K562 treated with DMSO at 1 percent for 24 hours (cell line): ENCODE measurements around the gene ABCA7. TPM values are rescaled to one million over a fixed set of nuclear protein-coding genes. Genes with fewer than 3 reads are reported as not detected.

Source experiments
- total RNA-seq: library from RNA; unstranded; fragments of 300-600 nt; gene quantifications from 2 replicates; pipeline ENCODE4 v1.2.3, GENCODE V29; 2022; ENCODE audit warnings: low read depth; ENCODE audit not compliant: insufficient read depth

The ABCA7 gene
- total RNA-seq = 68.1 and 68.5 TPM in 2 replicates

GRCh38 chr19:1039646-1040475 lies at the start of gene ABCA7:
TSS of gene ABCA7 (plus strand) at chr19:1040107. CDS start at chr19:1041362, 1,255 bp downstream.

GRCh38 chr19:1000095-1000494 lies 39.8 kb upstream of the ABCA7 start, which contains the start of gene GRIN3B:
TSS of gene GRIN3B (plus strand) at chr19:1000419. CDS start at chr19:1000438, 19 bp downstream.

GRCh38 chr19:1020868-1021425 lies 19.0 kb upstream of the ABCA7 start, which contains the start of gene TMEM259:
TSS of gene TMEM259 (minus strand) at chr19:1021123. CDS start at chr19:1020996, 127 bp downstream.

GRCh38 chr19:1025960-1026782 lies 13.7 kb upstream of the ABCA7 start, which contains the start of gene CNN2:
TSS of gene CNN2 (plus strand) at chr19:1026608. CDS start at chr19:1026662, 54 bp downstream.

GRCh38 chr19:1066748-1067340 lies 26.9 kb downstream of the ABCA7 start, which contains the start of gene ARHGAP45:
TSS of gene ARHGAP45 (plus strand) at chr19:1067167. CDS start at chr19:1067406, 239 bp downstream.

GRCh38 chr19:1094978-1095701 lies 55.2 kb downstream of the ABCA7 start, which contains the start of gene POLR2E:
TSS of gene POLR2E (minus strand) at chr19:1095375. CDS start at chr19:1095315, 60 bp downstream.

GRCh38 chr19:1103708-1104310 lies 63.9 kb downstream of the ABCA7 start, which contains the start of gene GPX4:
TSS of gene GPX4 (plus strand) at chr19:1103994. CDS start at chr19:1104044, 50 bp downstream.

Other genes with a start within 250 kb of the ABCA7 start
- gene PTBP1, start 242.7 kb upstream of the ABCA7 start, total RNA-seq = 331 and 361 TPM in 2 replicates
- 26.9 and 33.9 TPM in 2 replicates for gene PLPPR3, start 218.2 kb upstream of the ABCA7 start, total RNA-seq
- gene AZU1, start 212.3 kb upstream of the ABCA7 start, total RNA-seq = 1.3 and 1.6 TPM in 2 replicates
- gene PRTN3, start 199.1 kb upstream of the ABCA7 start, total RNA-seq = 0.87 and 1.3 TPM in 2 replicates
- not detected in 2 replicates for gene ELANE, start 187.8 kb upstream of the ABCA7 start, total RNA-seq
- 64.6 and 67.7 TPM in 2 replicates for gene CFD, start 180.4 kb upstream of the ABCA7 start, total RNA-seq
- 58.2 and 66.2 TPM in 2 replicates for gene MED16, start 146.9 kb upstream of the ABCA7 start, total RNA-seq
- not detected in 2 replicates for gene RNU6-9, start 146.6 kb upstream of the ABCA7 start, total RNA-seq
- 169 and 193 TPM in 2 replicates for gene R3HDM4, start 126.9 kb upstream of the ABCA7 start, total RNA-seq
- 4.8 and 5.2 TPM in 2 replicates for gene KISS1R, start 122.8 kb upstream of the ABCA7 start, total RNA-seq
- 72.0 and 83.1 TPM in 2 replicates for gene ARID3A, start 114.1 kb upstream of the ABCA7 start, total RNA-seq
- gene WDR18, start 55.8 kb upstream of the ABCA7 start, total RNA-seq = 89.2 and 91.4 TPM in 2 replicates
- 0.66 and 0.73 TPM in 2 replicates for gene GRIN3B, start 39.7 kb upstream of the ABCA7 start, total RNA-seq
- 234 and 259 TPM in 2 replicates for gene TMEM259, start 19.0 kb upstream of the ABCA7 start, total RNA-seq
- gene RNU6-2, start 18.6 kb upstream of the ABCA7 start, total RNA-seq = not detected in 2 replicates
- 103 and 109 TPM in 2 replicates for gene CNN2, start 13.5 kb upstream of the ABCA7 start, total RNA-seq
- gene ARHGAP45, start 27.1 kb downstream of the ABCA7 start, total RNA-seq = 26.5 and 30.6 TPM in 2 replicates
- 298 and 316 TPM in 2 replicates for gene POLR2E, start 55.3 kb downstream of the ABCA7 start, total RNA-seq
- gene GPX4, start 63.9 kb downstream of the ABCA7 start, total RNA-seq = 1,084 and 1,166 TPM in 2 replicates
- gene SBNO2, start 134.2 kb downstream of the ABCA7 start, total RNA-seq = 48.0 and 49.2 TPM in 2 replicates
- gene STK11, start 165.7 kb downstream of the ABCA7 start, total RNA-seq = 143 and 156 TPM in 2 replicates
- gene CBARP, start 197.9 kb downstream of the ABCA7 start, total RNA-seq = 7.1 and 10.1 TPM in 2 replicates
- 387 and 503 TPM in 2 replicates for gene ATP5F1D, start 201.6 kb downstream of the ABCA7 start, total RNA-seq
- gene MIDN, start 208.5 kb downstream of the ABCA7 start, total RNA-seq = 68.5 and 71.2 TPM in 2 replicates
- gene CIRBP, start 229.2 kb downstream of the ABCA7 start, total RNA-seq = 121 and 125 TPM in 2 replicates
- 76.4 and 82.4 TPM in 2 replicates for gene FAM174C, start 235.4 kb downstream of the ABCA7 start, total RNA-seq
- not detected in 2 replicates for gene EFNA2, start 245.8 kb downstream of the ABCA7 start, total RNA-seq